ENCODE measurements around the gene PRSS53.
A peak's percentile ranks its signal among the peaks of the same experiment; 100 is the strongest.
"Not testable (repeated sequence)": the region's sequence is repeated elsewhere in the genome, so short reads cannot be mapped to it uniquely, and the experiment has no call there.

The PRSS53 gene

DNA sequence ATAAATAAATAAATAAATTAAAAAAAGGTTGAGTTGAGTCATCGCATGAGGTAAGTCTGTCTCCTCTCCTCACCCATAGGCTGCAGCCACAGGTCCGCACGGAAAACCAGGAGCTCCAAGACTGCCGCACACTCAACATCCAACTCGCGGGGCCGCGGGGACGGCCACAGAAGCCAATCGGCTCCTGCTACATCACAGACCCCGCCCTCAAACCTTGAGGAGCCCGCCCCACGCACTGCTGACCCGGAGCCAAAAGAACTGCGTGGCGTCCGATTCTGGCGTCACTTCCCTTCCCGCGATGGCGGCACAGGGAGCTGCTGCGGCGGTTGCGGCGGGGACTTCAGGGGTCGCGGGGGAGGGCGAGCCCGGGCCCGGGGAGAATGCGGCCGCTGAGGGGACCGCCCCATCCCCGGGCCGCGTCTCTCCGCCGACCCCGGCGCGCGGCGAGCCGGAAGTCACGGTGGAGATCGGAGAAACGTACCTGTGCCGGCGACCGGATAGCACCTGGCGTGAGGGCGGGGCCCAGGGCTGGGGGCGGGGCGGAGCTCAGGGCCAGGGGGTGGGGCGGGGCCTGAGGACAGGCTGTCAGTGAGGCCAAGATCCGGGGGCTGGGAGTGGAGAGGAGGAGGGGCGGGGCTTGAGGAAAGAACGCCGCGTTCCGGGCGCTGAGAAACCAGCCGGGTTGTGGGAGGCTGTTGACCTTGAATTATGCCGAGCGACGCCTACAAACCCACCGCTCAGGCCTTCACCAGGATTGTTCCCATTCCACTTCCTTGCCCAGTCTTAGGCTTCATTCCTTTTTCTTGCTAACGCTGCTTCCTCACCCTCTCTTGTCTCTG, 28.9 kb upstream of the PRSS53 start, which contains the start of gene KAT8:
KAT8 (plus strand) TSS at position 281 of the 839 bp plus-strand sequence; CDS start at position 299, 18 bp downstream.
- peak; percentile 97 for DNase-seq (ENCODE audit: low spot score)

GRCh38 chr16:31114468-31114867, 25.7 kb upstream of the PRSS53 start:
- no peak for DNase-seq (ENCODE audit: low spot score)

DNA sequence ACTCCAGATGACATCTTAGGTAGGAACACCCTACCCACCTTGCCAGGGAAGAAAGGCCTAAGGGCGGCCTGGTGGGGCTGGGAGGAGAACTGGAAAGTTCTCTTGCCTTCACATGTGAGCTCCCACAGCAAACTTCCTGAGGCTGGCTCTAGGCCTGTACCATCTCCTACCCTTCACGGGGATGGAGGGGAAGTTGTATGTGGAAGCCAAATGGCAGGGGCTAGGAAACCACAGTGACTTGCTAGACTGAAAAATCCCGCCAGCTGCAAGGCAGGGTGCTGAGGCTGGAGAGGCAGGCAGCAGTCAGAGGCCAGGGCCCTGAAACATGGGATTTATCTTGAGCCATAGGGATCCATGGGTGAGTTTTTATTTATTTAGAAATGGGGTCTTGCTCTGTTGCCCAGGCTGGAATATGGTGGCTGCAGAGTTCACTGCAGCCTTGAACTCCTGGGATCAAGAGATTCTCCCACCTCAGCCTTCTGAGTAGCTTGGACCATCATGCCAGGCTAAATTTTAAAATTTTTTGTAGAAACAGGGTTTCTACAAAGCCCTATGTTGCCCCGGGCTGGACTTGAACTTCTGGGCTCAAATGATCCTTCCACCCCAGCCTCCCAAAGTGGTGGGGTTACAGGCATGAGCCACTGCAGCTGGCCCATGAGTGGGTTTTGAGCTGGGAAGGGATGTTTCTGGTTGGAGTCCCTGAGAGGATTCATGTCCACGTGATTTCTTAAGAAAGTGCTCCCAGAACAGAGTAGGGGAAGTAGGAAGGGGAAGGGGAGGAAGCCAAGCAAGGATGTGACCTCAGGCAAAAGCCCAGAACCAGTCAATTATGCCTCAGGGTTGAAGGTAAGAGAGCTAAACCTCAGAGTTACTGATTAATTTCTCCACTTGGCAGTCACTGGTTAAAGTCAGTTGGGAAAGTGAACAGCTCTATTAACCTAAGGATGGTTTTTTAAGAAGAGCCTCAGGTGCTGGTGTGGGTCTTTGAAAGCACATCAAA, 24.7 kb upstream of the PRSS53 start:
- DNase-seq (ENCODE audit: low spot score), result no peak

DNA sequence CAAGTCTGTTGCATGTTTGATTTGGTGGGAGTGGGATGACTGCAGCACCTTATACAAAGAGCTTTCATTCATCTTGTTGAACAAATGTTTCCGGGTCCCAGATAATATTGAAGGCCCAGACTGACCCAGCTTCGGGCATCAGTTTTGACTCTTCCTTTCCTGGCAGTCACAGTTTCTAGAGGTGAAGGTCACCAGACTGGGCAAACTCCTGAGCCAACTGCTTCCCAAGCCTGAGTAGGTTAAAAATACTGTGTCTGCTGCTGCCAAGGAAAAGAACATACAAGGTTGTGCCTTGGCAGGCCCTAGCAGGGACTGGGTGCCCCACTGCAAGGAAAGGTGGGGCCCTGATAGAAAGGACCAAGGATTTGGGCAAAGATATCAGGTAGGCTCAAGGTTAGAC, 24.0 kb upstream of the PRSS53 start:
- DNase-seq (ENCODE audit: low spot score), result no peak

DNA sequence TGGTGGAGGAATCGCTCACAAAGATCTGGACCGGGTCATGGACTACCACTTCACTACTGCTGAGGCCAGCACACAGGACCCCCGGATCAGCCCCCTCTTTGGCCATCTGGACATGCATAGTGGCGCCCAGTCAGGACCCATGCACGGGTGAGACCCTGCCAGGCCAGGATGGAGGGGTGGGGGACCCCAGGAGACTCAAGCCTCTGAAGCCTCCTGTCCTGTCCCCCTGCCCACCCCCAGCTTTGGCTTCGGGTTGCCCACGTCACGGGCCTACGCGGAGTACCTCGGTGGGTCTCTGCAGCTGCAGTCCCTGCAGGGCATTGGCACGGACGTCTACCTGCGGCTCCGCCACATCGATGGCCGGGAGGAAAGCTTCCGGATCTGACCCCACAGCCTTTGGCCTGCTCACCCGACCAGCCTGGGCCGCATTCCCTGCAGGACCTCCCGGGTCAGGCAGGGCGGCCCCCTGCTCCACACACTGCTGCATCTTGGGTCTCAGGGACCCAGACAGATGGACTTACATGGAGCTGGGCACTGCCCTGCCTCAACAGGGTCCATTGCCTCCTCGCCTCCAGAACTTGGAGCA, 23.2 kb upstream of the PRSS53 start:
- DNase-seq (ENCODE audit: low spot score), result no peak

GRCh38 chr16:31110106-31111034, 21.6 kb upstream of the PRSS53 start:
- no peak for DNase-seq (ENCODE audit: low spot score)

GRCh38 chr16:31109622-31110021, 20.9 kb upstream of the PRSS53 start:
- DNase-seq (ENCODE audit: low spot score), result no peak

- DNase-seq (ENCODE audit: low spot score), result no peak
These were observed 20.2 kb upstream of the PRSS53 start for GRCh38 chr16:31108794-31109558.

DNA sequence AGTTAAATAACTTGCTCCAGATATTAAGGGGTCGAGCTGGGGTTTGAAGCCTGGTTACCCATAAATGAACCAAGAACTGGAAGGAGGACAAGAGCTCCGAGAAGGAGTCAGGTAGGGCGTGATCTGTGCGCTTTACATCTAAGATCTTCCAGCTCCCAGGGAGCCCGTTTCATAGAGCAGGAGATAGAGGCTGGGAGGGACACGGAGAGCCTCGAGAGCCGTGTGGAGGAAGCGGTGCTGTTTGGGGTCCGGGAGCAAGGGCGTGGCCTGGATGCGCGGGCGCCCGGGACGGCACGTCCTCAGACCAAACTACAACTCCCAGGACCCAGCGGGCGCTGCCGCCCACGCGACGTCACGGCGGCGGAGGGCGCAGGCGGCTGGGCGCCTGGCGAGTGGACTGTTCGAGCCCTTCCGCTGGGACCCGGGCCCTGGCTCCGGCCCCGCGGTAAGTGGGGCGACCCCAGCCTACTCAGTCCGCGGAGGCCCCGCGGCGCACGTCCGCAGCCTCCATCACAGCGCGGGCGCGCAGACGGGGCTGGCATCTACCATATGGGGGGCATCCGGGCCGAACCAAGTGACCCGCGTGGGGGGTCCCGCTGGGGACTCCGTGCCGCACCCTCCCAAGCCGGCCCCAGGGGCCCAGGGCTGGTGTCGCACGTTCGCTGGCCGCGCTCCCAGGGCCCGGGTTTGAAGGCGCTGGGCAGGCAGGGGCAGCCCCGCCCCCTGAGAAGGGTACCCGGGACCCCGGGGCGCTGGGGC, 19.5 kb upstream of the PRSS53 start, which contains the start of gene BCKDK:
BCKDK (plus strand) TSS at position 352 of the 759 bp plus-strand sequence. CDS start 838 bp downstream, outside the sequence.
- peak; percentile 95 for DNase-seq (ENCODE audit: low spot score)

DNA sequence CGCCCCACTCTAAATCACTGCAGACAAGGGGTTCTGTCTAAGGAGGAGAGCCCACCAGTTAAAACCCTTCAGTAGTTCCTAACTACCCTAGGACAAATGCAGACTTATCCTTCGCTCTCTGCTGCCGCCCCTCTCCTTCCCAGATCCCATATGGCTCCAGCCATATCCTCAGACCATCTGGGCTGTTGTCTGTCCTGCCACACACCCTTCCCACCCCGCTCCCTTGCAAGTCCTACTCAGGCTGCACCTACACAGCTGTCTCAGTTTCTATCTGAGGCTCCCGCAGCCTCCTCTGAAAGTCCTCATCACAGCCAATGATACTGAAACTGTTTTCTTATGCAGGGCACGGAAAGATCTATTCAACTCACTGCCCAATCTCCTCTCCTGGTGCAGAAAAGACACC, 18.7 kb upstream of the PRSS53 start:
- DNase-seq (ENCODE audit: low spot score), result no peak

GRCh38 chr16:31106509-31107464, 18.0 kb upstream of the PRSS53 start:
- DNase-seq (ENCODE audit: low spot score), result no peak

DNA sequence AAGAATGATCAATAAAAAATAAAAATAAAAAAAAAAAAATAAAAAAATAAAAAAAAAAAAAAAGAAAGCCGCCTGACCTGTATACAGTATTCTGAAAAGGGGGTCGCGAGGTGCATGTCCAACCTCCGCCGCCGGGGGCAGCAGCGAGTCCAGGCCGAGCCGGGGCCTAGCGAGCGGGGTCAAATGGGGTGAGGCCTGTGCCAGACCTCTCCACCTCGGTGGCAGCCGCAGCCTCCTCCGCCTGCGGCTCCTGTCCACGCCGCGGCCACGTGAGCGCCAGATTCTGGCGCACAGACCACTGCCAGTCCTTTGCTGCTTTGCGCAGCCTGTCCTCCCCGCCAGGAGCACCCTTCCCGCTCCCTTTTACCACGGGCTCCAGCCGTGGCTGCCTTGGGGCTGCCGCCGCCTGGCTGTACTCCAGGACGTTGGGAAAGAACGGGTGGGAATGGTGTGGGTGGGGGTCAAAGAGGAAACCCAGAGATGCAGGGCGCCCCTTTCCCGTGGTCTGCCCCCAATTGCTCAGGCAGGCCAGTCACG, 17.0 kb upstream of the PRSS53 start:
- DNase-seq (ENCODE audit: low spot score), result peak; percentile 89

DNA sequence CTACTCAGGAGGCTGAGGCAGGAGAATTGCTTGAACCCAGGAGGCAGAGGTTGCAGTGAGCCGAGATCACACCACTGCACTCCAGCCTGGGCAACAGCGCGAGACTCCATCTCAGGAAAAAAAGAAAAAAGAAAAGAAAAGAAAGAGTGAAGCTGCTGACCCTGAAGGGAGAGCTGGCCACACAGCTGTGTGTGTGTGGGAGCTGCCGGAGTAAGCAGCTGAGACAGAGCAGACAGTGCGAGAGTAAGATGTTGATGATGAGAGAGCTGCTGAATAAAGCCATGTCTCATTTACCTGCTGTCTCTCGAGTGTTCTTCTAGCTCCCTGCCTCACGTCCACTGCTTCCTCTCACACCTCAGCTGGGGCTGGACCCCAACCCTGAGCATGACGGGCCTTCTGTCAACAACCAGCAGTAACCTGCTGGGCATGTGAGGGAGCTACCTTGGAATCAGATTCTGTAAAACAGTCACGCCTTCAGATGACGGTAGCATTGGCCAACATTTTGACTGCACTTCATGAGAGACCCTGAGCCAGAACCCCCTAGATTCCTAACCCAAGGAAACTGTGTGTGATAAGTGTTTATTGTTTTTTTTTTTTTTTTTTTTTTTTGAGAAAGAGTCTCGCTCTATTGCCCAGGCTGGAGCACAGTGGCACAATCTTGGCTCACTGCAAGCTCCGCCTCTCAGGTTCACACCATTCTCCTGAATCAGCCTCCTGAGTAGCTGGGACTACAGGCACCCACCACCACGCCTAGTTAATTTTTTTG, 12.3 kb upstream of the PRSS53 start:
- not testable (repeated sequence) for DNase-seq (ENCODE audit: low spot score)

DNA sequence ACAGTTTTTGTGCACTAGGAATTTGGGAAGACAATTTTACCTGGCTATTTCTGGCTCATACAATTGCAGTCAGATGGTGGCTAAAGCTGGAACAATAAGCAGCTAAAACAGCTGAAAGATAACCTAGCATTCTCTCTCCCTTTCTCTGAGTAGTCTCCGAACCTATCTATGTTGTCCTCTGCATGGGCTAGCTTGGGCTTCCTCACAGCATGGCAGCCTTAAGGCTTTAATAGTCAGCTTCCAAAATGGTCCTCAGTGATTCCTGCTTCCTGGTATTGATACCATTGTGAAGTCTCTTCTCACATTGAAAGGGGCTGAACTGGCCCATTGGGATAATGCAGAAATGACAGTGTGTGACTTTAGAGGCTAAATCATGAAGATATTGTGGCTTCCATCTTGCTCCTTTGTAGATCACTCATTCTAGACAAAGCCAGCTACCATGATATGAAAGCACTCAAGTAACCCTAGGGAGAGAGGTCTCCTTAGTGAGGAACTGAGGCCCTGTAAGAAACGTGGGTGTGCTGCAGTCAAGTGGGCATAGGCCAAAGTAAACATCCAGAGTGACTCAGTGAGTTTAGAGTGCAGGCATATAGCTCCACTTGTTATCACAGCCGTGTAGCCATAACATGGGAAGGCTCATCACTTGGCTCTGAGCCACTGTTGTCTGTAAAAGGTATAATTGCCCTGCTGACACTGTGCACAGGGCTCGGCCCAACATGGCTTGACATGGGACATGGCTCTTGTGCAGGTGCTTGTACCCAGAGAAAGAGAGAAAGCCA, 11.3 kb upstream of the PRSS53 start:
- DNase-seq (ENCODE audit: low spot score), result no peak

DNA sequence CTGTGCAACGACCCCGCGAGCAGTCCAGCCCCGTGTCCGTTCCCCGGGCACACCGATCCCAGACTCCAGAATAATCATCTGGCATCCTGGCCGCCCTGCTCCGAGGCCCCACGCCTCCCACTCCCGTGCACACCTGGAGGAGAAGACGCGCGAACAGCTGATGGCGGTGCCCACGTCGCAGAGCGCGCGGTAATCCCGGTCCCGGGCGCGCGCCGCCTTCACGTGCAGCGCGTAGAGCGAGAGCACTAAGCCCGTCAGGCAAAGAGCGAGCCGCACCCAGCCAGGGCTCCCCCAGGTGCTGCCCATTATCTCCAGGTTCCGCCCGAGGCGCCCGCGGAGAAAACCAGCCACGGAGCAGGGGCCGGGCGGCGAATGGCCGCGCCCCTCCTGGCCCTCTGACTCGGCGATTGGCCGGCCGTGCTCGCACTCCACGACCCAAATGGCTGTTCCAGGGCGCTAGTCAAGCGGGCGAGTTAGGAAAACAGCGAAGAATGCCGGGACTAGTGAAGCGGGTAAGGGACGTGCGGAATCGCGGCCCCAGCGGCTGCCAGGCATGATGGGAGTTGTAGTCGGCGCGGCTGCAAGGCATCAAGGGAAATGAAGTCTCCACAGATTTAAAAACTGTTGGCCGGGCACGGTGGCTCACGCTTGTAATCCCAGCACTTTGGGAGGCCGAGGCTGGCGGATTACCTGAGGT, 5.8 kb upstream of the PRSS53 start, which contains the start of gene VKORC1:
VKORC1 (minus strand) TSS at position 374 of the 697 bp plus-strand sequence; CDS start at position 306, 68 bp downstream.
- DNase-seq (ENCODE audit: low spot score), result peak; percentile 97

GRCh38 chr16:31094088-31094423, 5.3 kb upstream of the PRSS53 start:
- DNase-seq (ENCODE audit: low spot score), result no peak

Data from GM03348 (cell line).